HG03103 (cell line): ENCODE measurements around the gene IFNA2.
"Not testable (repeated sequence)": the region's sequence is repeated elsewhere in the genome, so short reads cannot be mapped to it uniquely, and the experiment has no call there.

Experiments used
- ATAC-seq: cut with Tn5 transposase; IDR thresholded peaks from one replicate; pipeline ENCODE4 v1.9.1; 2021; ENCODE audit warnings: low read depth; ENCODE audit not compliant: unreplicated experiment

Gene IFNA2

DNA sequence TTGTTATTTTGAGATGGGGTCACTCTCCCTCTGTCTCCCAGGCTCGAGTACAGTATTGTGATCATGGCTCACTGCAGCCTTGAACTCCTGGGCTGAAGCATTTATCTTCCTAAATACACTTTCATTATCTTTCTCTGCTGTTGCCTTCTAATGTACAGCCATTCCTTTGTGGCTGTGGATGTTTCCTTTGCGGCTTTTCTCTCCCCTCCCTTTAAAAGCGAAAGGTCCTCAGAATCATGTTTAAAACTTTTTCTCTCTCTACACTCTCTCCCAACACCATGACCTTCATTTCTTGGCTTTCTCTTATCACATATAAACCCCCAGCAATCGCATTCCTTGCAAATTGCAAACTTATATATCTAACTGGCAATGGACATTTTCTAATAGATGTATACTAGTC is 1.6 kb downstream of the IFNA2 start:
- no peak for ATAC-seq

DNA sequence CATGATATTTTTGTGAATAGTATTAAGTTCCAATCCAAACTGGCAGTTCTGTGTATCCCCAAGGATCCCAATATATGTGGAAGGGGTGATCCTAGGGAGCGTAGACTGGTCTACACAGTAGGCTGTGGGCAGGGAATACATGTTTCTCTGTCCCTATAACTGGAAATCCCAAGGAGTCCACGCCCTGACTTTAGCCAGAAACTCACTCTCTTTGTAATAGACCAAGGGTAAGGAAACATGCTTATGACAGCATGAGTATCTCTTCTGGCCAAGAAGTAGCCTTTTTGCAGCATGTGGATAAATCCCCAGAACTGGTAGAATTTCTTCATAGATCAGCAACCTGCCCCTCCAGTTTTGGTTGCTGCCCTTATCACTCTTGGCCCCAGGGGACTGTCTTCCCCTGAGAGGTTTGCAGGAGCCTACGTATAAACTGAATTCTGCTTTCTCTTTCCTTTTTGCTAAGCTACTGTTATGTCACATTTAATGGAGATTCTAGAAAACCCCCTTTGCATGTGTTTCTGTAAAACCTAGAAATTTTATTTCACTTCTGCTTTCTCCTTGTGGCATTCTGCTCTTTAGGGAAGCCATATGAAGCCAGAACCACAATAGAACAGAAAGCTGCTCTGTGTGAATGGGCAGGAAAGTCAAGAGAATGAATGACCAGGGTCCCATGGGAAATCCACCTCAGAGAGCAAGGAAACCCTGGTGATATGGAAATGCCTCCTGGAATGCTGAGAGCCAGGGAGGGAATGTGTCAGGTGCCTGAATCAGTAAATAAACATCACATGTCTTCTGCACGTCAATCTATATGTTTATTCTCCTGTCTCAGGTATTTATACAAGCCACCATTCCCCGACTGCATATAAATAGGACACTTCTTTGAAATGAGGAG is 3.5 kb downstream of the IFNA2 start:
- ATAC-seq = peak; percentile 97

DNA sequence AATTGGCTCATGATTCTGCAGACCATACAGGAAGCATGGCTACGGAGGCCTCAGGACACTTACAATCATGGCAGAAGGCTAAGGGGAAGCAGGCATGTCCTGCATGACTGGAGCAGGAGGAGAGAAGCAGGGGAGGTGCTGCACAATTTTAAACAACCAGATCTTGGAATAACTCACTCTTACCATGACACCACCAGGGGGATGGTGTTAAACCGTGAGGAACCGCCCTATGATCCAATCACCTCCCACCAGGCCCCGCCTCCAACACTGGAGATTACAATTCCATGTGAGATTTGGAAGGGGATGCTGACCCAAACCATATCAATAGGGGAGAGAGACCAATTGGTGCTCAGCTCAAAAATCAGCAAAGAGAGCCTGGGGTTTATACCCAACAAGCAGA is 13.7 kb downstream of the IFNA2 start:
- not testable (repeated sequence) for ATAC-seq

DNA sequence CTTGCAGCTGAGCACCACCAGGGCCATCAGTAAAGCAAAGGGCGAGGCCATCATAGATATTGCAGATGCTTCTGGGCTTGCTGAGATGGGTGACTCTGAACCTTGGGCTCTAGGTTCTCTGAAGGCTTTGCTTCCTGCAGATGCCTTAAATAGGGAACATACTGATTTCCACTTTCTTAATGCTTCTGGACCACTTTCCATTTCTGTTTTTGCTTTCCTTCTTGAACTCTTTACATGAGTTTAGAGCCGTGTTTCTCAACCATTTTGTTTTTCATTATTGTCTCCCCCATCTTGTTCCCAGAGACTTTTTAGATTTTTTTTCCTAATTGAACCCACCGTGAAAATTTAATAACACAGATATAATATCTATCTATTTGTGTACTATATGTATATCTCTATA is 17.2 kb downstream of the IFNA2 start, which contains the start of gene IFNA13:
IFNA13 (minus strand) TSS at position 101 of the 400 bp plus-strand sequence; CDS start at position 54, 47 bp downstream.
- no peak for ATAC-seq

DNA sequence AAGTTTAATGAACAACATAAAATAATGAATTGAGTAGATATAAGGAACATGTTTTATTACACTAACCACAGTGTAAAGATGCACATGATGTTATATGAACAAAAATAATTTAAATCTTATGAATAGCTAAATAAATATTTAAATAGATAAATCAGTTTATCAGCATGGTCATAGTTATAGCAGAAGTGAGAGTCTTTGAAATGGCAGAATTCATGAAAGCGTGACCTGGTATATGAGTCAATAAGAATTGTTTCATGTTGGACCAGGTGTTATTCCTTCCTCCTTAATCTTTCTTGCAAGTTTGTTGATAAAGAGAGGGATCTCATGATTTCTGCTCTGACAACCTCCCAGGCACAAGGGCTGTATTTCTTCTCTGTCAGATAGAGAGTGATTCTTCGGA is 18.0 kb downstream of the IFNA2 start:
- peak; percentile 85 for ATAC-seq

DNA sequence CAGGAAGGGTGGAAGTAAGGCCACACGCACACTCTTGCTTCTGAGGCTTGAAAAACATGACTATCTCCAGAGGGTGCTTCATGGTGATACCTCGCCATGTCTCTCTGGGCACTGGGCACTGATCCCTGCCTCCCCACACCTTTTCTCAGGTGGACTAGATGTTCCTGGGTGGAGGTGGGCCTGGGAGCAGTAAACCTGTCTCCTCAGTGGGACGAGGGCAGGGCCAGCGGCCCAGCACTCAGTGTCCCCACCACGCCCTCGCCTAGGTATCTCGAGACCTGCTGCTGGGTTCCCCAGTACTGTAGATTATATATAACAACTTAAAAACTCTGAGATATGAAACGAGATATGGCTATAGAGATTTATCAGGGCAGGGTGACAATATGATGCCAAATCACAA is 22.9 kb downstream of the IFNA2 start:
- ATAC-seq = no peak

DNA sequence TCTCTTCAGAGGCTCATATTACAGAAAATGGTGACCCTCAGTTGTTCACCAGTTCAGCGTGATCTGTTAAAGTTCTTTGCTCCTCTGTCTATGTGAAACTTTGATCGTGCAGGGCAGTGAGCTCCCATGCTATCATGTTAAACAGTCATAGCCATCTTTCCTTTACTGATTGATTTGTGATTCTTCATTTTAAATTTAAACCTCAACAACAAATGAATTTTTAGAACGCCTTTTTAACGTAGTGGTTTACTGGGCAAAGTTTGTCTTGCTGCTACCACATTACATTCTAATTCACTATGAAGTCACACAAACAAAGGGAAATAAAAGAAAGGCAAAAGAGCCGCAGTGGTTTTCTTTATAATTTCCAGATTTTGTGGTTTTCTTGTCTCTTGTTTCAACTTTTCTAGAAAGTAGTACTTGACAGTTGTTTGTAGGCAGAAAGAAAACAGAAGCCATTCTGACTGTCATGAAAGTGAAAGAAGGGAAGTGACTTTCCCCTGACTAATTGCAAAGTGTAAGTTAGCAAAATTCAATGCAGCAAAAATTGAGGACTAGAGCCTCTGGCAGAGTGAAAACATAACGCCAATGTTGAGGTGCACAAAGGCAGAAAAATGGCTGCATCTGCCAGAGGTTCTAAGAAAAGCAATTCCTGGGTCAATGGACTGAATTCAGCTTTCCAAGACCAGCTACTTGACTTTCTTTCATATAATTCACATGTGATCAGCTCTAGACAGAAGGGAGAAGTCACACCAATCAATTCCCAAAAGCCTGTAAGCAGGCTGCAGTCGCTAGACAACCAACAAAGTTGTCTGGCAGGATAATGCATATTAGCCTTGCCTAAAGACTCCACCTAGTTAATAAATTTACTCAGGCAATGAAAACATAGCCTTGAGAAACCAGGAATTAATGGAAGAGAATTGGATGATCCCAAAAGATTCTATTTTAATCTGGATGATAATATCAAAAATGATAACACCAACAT is 27.4 kb downstream of the IFNA2 start:
- ATAC-seq = peak; percentile 88

DNA sequence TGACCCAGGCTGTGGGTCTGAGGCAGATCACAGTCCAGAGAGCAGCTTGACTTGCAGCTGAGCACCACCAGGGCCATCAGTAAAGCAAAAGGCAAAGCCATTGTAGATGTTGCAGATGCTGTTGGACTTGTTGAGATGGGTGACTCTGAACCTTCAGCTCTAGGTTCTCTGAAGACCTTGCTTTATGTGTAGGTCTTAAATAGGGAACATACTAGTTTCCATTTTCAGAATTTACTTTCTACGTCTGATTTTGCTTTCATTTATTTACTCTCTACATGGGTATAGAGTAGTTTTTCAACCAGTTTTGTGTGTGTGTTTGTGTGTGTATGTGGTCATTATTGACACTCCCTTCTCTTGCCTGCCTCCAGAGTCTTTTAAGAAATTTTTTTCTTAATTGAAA is 34.4 kb downstream of the IFNA2 start, which contains the start of gene IFNA6:
IFNA6 (minus strand) TSS at position 101 of the 400 bp plus-strand sequence; CDS start at position 101, 0 bp downstream.
- no peak for ATAC-seq

DNA sequence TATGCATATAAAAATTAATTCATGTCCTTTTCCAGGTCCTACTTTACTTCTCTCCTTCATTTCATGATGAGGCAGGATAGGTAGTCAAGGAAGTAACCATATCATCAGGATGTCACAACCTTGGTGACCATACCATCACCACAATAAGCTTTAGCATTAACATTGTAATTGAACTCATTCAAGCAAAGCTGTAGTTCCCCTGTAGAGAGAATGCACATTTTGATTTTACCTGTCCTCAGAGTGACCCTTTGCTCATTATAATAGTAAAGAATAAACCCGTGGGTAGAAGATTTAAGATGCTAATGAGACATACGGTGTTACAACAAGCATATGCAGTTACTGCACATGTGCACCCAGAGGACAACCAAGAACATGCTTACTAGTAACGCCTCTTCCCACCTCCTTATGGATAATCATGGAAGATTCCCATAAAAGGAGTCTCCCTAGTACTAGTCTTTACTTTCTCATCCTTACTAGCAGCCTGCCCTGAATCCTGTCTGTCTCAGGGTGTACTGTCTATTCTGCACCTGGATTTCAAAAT is 36.7 kb downstream of the IFNA2 start:
- ATAC-seq = no peak

DNA sequence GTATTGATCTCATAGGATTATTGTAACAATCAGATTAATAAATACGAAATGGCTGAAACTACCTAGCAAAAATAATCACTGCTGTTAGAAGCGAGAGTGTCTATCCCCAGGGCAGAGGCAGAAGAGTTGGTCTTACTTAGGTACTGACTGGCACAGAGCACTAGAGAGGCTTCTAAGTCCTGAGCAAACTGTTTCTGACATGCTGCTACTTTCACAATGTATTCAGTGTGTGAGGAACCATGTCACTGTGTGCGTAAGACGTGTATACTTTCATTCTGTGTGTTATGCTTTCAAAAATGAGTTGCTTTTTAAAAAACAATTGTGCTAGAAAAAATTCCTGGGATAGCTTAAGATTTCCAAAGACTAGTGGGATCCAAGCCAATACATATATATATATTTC is 44.5 kb downstream of the IFNA2 start:
- no peak for ATAC-seq

DNA sequence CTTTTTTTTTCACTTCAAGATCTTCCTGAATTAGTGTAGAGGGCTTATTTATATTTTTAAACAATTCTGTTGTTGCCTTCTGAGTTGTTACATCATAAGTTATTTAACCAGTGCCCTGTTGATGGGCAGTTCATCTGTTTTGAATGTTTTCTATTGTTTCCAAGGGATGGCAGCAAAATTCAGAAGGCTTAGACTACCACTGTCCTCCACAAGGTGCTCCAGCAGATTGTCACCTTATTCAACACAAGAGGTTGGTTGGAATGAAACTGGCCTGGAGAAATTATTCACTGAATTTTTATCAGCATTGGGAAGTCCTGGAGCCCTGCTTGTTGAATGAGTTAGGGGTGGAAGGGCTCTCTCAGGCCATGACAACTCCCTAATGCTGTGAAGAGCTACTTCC is 48.7 kb downstream of the IFNA2 start:
- ATAC-seq = no peak

DNA sequence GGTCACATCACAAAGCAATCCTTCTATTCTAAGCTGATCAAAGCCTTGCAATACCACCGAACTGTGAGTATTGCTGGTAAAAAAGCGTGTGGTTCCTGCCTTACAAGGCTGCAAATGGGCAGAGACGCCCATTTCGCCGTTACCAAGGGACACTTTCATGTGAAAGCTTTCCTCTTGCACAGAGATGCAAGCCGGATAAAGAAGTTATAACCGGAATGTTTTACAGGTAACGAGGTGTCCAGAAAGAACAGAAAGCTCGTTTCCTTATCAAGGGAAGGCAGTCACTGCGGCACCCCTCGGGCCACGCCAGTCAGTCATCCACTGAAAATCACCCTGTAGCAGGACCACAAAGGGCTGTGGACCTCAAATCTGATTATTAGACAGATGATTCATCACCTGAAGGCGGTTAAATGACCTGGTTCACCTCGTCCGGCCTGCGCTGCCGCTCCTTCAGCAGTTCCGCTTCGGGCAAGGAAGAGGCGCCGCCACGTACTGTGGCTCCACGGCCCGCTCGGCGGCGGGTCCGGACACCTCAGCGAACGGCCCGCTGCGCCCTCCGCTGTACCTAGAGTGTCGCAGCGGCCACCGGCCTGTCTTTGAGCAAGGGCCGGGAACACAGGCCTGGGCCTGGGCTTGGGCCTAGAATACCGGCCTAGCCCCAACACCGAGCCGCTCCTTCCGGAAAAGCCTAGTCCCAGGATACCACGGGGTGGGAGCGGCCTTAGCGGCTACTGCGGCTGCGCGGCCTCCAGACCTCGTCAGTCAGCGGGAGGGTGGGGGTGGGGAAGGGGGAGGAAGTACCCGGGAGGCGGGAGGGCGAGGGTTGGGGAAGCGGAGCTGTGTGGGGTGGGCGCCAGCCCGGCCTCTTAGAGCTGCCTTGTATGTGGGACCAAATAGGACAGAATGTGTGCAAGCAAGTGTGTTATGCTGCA is 50.2 kb downstream of the IFNA2 start, which contains the start of gene KLHL9:
KLHL9 (minus strand) TSS at position 704 of the 932 bp plus-strand sequence; CDS start at position 159, 545 bp downstream.
- ATAC-seq = peak; percentile 83
